ENCODE measurements around the gene CYGB. TPM values are rescaled to one million over a fixed set of nuclear protein-coding genes. Genes with fewer than 3 reads are reported as not detected.
A peak's percentile ranks its signal among the peaks of the same experiment; 100 is the strongest.

CYGB gene
- total and polyA plus RNA-seq, 10 of the 15 experiments (the other 5 are each of a cell fraction or from before 2014, with no cell fraction given), result 0.34 TPM; not detected in 9

- TF ChIP-seq, protein P1, sequence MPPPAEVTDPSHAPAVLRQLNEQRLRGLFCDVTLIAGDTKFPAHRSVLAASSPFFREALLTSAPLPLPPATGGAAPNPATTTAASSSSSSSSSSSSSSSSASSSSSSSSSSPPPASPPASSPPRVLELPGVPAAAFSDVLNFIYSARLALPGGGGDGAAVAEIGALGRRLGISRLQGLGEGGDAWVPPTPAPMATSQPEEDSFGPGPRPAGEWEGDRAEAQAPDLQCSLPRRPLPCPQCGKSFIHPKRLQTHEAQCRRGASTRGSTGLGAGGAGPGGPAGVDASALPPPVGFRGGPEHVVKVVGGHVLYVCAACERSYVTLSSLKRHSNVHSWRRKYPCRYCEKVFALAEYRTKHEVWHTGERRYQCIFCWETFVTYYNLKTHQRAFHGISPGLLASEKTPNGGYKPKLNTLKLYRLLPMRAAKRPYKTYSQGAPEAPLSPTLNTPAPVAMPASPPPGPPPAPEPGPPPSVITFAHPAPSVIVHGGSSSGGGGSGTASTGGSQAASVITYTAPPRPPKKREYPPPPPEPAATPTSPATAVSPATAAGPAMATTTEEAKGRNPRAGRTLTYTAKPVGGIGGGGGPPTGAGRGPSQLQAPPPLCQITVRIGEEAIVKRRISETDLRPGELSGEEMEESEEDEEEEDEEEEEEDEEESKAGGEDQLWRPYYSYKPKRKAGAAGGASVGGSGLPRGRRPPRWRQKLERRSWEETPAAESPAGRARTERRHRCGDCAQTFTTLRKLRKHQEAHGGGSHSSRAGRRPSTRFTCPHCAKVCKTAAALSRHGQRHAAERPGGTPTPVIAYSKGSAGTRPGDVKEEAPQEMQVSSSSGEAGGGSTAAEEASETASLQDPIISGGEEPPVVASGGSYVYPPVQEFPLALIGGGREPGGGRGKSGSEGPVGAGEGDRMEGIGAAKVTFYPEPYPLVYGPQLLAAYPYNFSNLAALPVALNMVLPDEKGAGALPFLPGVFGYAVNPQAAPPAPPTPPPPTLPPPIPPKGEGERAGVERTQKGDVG (CRISPR knock-in tag; IDR thresholded peaks at IDR 0.05), result no peak
- TF ChIP-seq CBX5 (IDR thresholded peaks at IDR 0.05; ENCODE audit: low read depth), result 0 out of 2 replicates have a peak, but pooled peaks have one; percentile 28
- peak; percentile 94 for TF ChIP-seq YY1 (IDR thresholded peaks at IDR 0.05; ENCODE audit: low read depth, low read length)
- TF ChIP-seq ESRRA (IDR thresholded peaks at IDR 0.05; ENCODE audit: low read length), result peak; percentile 84; the same call in 1 of the 2 replicates
- TF ChIP-seq POLR2AphosphoS2 (IDR thresholded peaks at IDR 0.05; ENCODE audit: low read depth, low read length), result peak; percentile 86
- TF ChIP-seq CREB1 (IDR thresholded peaks at IDR 0.05; ENCODE audit: low read depth), result peak; percentile 75
- TF ChIP-seq, protein P2, sequence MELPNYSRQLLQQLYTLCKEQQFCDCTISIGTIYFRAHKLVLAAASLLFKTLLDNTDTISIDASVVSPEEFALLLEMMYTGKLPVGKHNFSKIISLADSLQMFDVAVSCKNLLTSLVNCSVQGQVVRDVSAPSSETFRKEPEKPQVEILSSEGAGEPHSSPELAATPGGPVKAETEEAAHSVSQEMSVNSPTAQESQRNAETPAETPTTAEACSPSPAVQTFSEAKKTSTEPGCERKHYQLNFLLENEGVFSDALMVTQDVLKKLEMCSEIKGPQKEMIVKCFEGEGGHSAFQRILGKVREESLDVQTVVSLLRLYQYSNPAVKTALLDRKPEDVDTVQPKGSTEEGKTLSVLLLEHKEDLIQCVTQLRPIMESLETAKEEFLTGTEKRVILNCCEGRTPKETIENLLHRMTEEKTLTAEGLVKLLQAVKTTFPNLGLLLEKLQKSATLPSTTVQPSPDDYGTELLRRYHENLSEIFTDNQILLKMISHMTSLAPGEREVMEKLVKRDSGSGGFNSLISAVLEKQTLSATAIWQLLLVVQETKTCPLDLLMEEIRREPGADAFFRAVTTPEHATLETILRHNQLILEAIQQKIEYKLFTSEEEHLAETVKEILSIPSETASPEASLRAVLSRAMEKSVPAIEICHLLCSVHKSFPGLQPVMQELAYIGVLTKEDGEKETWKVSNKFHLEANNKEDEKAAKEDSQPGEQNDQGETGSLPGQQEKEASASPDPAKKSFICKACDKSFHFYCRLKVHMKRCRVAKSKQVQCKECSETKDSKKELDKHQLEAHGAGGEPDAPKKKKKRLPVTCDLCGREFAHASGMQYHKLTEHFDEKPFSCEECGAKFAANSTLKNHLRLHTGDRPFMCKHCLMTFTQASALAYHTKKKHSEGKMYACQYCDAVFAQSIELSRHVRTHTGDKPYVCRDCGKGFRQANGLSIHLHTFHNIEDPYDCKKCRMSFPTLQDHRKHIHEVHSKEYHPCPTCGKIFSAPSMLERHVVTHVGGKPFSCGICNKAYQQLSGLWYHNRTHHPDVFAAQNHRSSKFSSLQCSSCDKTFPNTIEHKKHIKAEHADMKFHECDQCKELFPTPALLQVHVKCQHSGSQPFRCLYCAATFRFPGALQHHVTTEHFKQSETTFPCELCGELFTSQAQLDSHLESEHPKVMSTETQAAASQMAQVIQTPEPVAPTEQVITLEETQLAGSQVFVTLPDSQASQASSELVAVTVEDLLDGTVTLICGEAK (IDR thresholded peaks at IDR 0.05; ENCODE audit: borderline replicate concordance), result peak; percentile 58; the same call in 1 of the 2 replicates
- no peak; the same call in 1 of the 2 replicates for TF ChIP-seq PRDM15 (CRISPR knock-in tag; IDR thresholded peaks at IDR 0.05)
- TF ChIP-seq SIN3A (IDR thresholded peaks at IDR 0.05; ENCODE audit: low read depth, low read length), result peak; percentile 86
- TF ChIP-seq IRF5 (IDR thresholded peaks at IDR 0.05; ENCODE audit: borderline replicate concordance), result peak; percentile 92
- TF ChIP-seq SRF (IDR thresholded peaks at IDR 0.05; ENCODE audit: low read depth in 2 of 2, low read length in 2 of 2), result no peak
- TF ChIP-seq TARDBP (IDR thresholded peaks at IDR 0.05; ENCODE audit: borderline replicate concordance), result no peak
- TF ChIP-seq BACH1 (IDR thresholded peaks at IDR 0.05; ENCODE audit: borderline replicate concordance), result no peak
- TF ChIP-seq MYB (IDR thresholded peaks at IDR 0.05; ENCODE audit: borderline replicate concordance, low read depth, low read length), result no peak
- no peak for TF ChIP-seq EP300 (IDR thresholded peaks at IDR 0.05; ENCODE audit: borderline replicate concordance in 1 of 2, control insufficient read depth in 1 of 2, low read depth in 2 of 2, low read length in 2 of 2)
- TF ChIP-seq FOXM1 (IDR thresholded peaks at IDR 0.05; ENCODE audit: low read depth, low read length), result no peak
Observed at GRCh38 chr17:76557368-76558197, 20.1 kb upstream of the CYGB start (continued).
